ENCODE measurements around the gene DDI2.

The DDI2 gene

DNA sequence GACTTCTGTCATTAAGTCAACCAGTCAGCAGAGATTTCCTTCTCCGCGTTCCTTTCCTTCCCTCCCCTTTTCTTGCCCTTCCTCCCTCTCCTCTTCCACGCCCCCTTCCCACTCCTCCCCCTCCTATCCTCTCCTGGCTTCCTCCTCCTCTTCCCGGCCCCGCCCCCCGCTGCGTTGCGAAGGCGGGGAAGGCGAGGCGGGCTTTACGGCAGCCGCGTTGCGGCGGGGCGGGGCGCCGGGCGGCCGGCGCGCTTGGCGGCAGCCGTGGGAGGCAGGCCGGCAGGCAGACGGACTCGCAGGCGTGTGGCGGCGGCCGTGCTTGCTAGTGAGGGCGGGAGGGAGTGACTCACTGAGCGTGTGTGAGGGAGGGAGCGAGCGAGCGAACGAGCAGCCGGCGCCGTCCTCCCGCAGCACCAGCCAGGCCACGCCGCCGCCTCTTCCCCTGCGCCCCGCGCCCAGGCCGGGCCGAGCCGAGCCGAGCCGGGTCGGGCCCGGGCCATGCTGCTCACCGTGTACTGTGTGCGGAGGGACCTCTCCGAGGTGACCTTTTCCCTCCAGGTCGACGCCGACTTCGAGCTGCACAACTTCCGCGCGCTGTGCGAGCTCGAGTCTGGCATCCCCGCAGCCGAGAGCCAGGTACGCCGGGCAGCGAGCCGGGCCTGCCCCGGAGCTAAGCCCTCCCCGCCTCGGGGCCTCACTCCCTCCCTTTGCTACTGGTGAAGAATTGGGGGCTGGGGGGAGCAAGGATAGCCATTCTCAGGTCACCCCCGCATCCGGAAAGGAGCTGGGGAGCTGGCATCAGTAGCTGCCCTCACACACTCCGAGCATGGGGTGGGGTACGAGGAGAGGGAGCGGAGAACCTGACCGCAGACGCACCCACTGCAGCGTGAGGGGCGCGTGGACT is at the start of gene DDI2:
Gene DDI2 (plus strand): TSS at position 286 of the 904 bp plus-strand sequence. CDS start 213 bp downstream, at position 499.
- TF ChIP-seq CTCF (IDR thresholded peaks at IDR 0.05; ENCODE audit: unreplicated experiment in 3 of 3) = no peak
- H3K9me3 Mint-ChIP-seq = no peaks in the 10 kb centered on the region
- H3K27ac Mint-ChIP-seq = peak within 1 kb of the TSS; percentile 92 to 96 (median 96)
- peaks cover 48% of the 10 kb centered on the region for H3K4me1 Mint-ChIP-seq
- H3K27me3 Mint-ChIP-seq (ENCODE audit: low read depth) = no peaks in the 10 kb centered on the region
- peak within 1 kb of the TSS; percentile 81 to 98 (median 85) for H3K4me3 Mint-ChIP-seq
- no peaks in the 10 kb centered on the region for H3K36me3 Mint-ChIP-seq (ENCODE audit: low read depth)

GRCh38 chr1:15568387-15569073 is 48.7 kb upstream of the DDI2 start:
- H3K27me3 Mint-ChIP-seq (ENCODE audit: low read depth) = no peaks in the 10 kb centered on the region
- H3K27ac Mint-ChIP-seq = peak overlapping the region in 1 of 3 experiments; percentile 20
- TF ChIP-seq CTCF (IDR thresholded peaks at IDR 0.05; ENCODE audit: unreplicated experiment in 3 of 3) = no peak
- H3K9me3 Mint-ChIP-seq = no peaks in the 10 kb centered on the region
- H3K36me3 Mint-ChIP-seq (ENCODE audit: low read depth) = peaks cover 62% of the 10 kb centered on the region
- no peak overlapping the region for H3K4me3 Mint-ChIP-seq
- peaks cover 12% of the 10 kb centered on the region for H3K4me1 Mint-ChIP-seq

DNA sequence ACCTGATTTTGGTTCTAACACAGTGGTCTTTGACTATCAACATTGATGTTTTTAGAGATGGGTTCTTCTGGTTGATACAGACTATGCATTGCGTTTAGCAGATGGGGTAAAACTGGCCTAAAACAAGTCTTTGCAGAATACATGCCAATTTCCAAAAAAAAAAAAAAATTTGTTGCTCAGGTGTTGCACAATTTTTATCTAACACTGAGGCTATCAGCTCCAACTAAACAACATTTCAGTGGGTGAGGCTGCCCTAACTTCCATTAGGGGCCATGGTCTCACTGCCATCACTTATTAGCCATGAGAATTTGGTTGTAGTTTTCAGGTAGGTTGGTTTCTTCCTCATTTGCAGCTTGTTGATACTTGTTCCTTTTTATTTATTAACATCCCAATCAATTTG is 46.4 kb upstream of the DDI2 start:
- Mint-ChIP-seq H3K27me3 (ENCODE audit: low read depth) (no peaks in the 10 kb centered on the region), H3K9me3 (no peaks in the 10 kb centered on the region), H3K4me3 (no peak overlapping the region), H3K36me3 (ENCODE audit: low read depth) (peaks cover 53% of the 10 kb centered on the region), H3K27ac (peak overlapping the region in 2 of 3 experiments; percentile 59 to 74), H3K4me1 (peaks cover 16% of the 10 kb centered on the region)
- no peak for TF ChIP-seq CTCF (IDR thresholded peaks at IDR 0.05; ENCODE audit: unreplicated experiment in 3 of 3)

DNA sequence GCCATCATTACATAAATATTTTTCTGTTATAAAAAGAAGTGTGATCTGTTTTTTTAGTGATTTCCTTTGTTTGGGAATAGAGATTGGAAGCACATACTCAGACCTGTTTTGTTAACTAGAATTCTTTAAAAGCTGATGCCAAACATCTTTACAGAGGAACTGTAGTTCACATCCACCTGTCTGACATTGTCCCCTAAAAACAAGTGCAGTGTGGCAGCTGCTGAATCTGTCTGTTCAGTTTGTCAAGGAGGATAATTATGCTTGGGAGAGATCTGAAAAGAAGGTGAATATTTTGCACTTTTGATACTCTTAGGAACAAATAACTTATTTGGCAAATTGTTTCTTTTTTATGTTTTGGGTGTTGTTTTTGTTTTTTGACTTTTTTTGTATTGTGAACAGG is 46.0 kb upstream of the DDI2 start:
- Mint-ChIP-seq H3K27ac (peak overlapping the region; percentile 59 to 76 (median 74)), H3K36me3 (ENCODE audit: low read depth) (peaks cover 49% of the 10 kb centered on the region), H3K4me3 (no peak overlapping the region), H3K9me3 (no peaks in the 10 kb centered on the region), H3K4me1 (peaks cover 16% of the 10 kb centered on the region), H3K27me3 (ENCODE audit: low read depth) (no peaks in the 10 kb centered on the region)
- TF ChIP-seq CTCF (IDR thresholded peaks at IDR 0.05; ENCODE audit: unreplicated experiment in 3 of 3) = no peak

- H3K27ac Mint-ChIP-seq = peak overlapping the region in 2 of 3 experiments; percentile 48 to 72
- no peaks in the 10 kb centered on the region for H3K27me3 Mint-ChIP-seq (ENCODE audit: low read depth)
- peaks cover 33% of the 10 kb centered on the region for H3K36me3 Mint-ChIP-seq (ENCODE audit: low read depth)
- peaks cover 18% of the 10 kb centered on the region for H3K4me1 Mint-ChIP-seq
- no peak for TF ChIP-seq CTCF (IDR thresholded peaks at IDR 0.05; ENCODE audit: unreplicated experiment in 3 of 3)
- H3K9me3 Mint-ChIP-seq = no peaks in the 10 kb centered on the region
- H3K4me3 Mint-ChIP-seq = no peak overlapping the region
Observed at GRCh38 chr1:15573477-15573876, 43.8 kb upstream of the DDI2 start.

All from nephron (organoid).